A673 (cell line): ENCODE data around the gene ME3. TPM values are rescaled to one million over a fixed set of nuclear protein-coding genes. Genes with fewer than 3 reads are reported as not detected.

Experiments used
- BruUV-seq: library from RNA; stranded (reverse); fragments of 400-500 nt; replicated peaks from 2 replicates; lab custom pipeline; 2021; lab: Mats Ljungman, UMichigan
- CTCF ChIA-PET: fragments of 300-600 bp; sonication (Branson Sonifier 250); formaldehyde crosslinking; loops from one replicate; lab custom pipeline; 2022; ENCODE audit warnings: antibody characterized with exemption; lab: Charles Lee
- POLR2A ChIA-PET: fragments of 300-600 bp; sonication (Branson Sonifier 250); formaldehyde crosslinking; loops from one replicate; lab custom pipeline; 2022; ENCODE audit warnings: antibody characterized with exemption; ENCODE audit not compliant: low non-redundant PET; lab: Charles Lee
- DNase-seq: peaks from one replicate; pipeline ENCODE4 v3.0.0-alpha.2; 2015; ENCODE audit warnings: low spot score
- H3K27ac ChIP-seq: fragments of 200-600 bp; sonication (generic); 2 replicates; pipeline ENCODE4 v1.5.1; 2016; ENCODE audit warnings: mixed run types, low read depth, mild to moderate bottlenecking, mixed read lengths, antibody characterized with exemption, low read length; ENCODE audit not compliant: poor library complexity, severe bottlenecking
- H3K27me3 ChIP-seq: fragments of 200-600 bp; sonication (generic); replicated peaks from 2 replicates; pipeline ENCODE4 v1.6.1; 2017; ENCODE audit warnings: mixed run types, low read depth, mild to moderate bottlenecking, mixed read lengths, antibody characterized with exemption, low read length; ENCODE audit not compliant: insufficient read depth, poor library complexity
- H3K36me3 ChIP-seq: fragments of 200-600 bp; sonication (generic); 2 replicates; pipeline ENCODE4 v1.6.1; 2016; ENCODE audit warnings: mixed run types, mild to moderate bottlenecking, mixed read lengths, antibody characterized with exemption, low read length; ENCODE audit not compliant: insufficient read depth, poor library complexity, severe bottlenecking
- H3K4me1 ChIP-seq: fragments of 200-600 bp; sonication (generic); 2 replicates; pipeline ENCODE4 v1.6.1; 2017; ENCODE audit warnings: mixed run types, mild to moderate bottlenecking, mixed read lengths, antibody characterized with exemption, low read length; ENCODE audit not compliant: insufficient read depth, poor library complexity, severe bottlenecking
- H3K4me3 ChIP-seq: fragments of 200-600 bp; sonication (generic); 2 replicates; pipeline ENCODE4 v1.5.1; 2016; ENCODE audit warnings: low read depth, mixed run types, mild to moderate bottlenecking, mixed read lengths, low read length; ENCODE audit not compliant: poor library complexity, severe bottlenecking
- H3K9me3 ChIP-seq: fragments of 200-600 bp; sonication (generic); 2 replicates; pipeline ENCODE4 v1.6.1; 2016; ENCODE audit warnings: mixed run types, low read depth, mild to moderate bottlenecking, mixed read lengths, antibody characterized with exemption, low read length; ENCODE audit not compliant: poor library complexity, severe bottlenecking
- EZH2 ChIP-seq: fragments of 200-600 bp; sonication (generic); IDR thresholded peaks from 2 replicates; pipeline ENCODE4 v1.6.1; 2017; ENCODE audit warnings: borderline replicate concordance, low read depth, mild to moderate bottlenecking, mixed read lengths, antibody characterized with exemption, low read length; ENCODE audit not compliant: poor library complexity, severe bottlenecking
- intact Hi-C: fragments of 100-400 bp; cut with micrococcal nuclease; formaldehyde crosslinking; loops from one replicate; pipeline ENCODE4 v1.10.0; 2022; ENCODE audit not compliant: unreplicated experiment
- total RNA-seq: library from RNA; stranded (reverse); gene quantifications from 2 replicates; pipeline ENCODE4 v1.2.3, GENCODE V29; 2021
- TF ChIP-seq, protein P1 (sequence below): fragments of 300-800, 200-600 bp; sonication (generic); conservative IDR thresholded peaks from 2 replicates; pipeline ENCODE4 v1.5.1; 2017; ENCODE audit warnings: low read depth, mild to moderate bottlenecking, antibody characterized with exemption, low read length, moderate library complexity, mixed read lengths

ME3 gene
- total RNA-seq, 1 experiment from 2014 or later: 7.6 TPM

DNA sequence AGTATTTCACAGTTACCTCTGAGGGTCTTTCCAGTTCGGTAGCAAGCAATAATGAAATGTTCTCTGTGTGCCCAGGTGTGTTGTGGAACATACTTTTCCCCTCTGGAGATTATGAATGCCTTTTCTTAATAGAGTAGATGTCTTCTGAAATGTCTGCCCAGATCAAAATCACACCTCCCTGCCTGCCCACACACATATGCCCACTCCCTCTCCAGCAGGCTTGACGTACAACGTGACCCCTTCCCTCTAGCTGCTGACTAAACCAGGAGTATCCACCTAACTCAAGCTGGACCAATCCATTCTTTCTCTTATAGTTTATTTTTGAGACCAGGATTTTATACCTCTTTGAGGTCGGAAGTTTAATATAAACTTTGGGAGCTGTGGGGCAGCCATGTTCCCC, 48.7 kb downstream of the ME3 start:
- POLR2A ChIA-PET: no interaction called here
- intact Hi-C loops: no loop called here

DNA sequence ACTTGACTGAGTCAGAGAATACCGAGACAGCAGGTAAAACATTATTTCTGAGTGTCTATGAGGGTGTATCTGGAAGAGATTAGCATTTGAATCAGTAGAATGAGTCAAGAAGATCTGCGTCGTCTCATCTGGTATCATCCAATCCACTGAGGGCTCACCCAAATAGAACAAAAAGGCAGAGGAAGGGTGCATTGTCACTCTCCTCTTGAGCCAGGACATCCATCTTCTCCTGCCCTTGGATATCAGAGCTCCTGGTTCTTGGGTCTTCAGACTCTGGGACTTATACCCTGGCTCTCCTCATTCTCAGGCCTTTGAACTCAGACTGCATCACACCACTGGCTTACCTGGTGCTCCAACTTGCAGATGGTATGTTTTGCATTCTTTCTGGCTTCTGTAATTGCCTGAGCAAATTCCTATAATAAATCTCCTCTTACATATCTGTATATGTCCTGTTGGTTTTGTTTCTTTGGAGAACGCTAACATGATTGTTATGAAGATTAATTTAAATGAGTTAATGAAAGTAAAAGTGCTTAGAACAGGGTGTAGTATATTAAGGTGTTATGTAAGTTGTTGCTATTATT, 49.3 kb downstream of the ME3 start:
- no peaks in the 10 kb centered on the region for H3K36me3 ChIP-seq
- intact Hi-C loops: no loop called here
- H3K9me3 ChIP-seq: no peaks in the 10 kb centered on the region
- no peak overlapping the region for H3K27ac ChIP-seq
- CTCF ChIA-PET: interaction anchor here (1.9 kb wide), 1 partner anchor 15 kb away, joined by 4 read pairs; no protein-coding TSS in a partner anchor
- no peaks in the 10 kb centered on the region for H3K27me3 ChIP-seq
- no peak for DNase-seq
- POLR2A ChIA-PET: no interaction called here
- H3K4me1 ChIP-seq: no peaks in the 10 kb centered on the region
- BruUV-seq: no TSS peak
- no peak for TF ChIP-seq EZH2
- TF ChIP-seq, protein P1, sequence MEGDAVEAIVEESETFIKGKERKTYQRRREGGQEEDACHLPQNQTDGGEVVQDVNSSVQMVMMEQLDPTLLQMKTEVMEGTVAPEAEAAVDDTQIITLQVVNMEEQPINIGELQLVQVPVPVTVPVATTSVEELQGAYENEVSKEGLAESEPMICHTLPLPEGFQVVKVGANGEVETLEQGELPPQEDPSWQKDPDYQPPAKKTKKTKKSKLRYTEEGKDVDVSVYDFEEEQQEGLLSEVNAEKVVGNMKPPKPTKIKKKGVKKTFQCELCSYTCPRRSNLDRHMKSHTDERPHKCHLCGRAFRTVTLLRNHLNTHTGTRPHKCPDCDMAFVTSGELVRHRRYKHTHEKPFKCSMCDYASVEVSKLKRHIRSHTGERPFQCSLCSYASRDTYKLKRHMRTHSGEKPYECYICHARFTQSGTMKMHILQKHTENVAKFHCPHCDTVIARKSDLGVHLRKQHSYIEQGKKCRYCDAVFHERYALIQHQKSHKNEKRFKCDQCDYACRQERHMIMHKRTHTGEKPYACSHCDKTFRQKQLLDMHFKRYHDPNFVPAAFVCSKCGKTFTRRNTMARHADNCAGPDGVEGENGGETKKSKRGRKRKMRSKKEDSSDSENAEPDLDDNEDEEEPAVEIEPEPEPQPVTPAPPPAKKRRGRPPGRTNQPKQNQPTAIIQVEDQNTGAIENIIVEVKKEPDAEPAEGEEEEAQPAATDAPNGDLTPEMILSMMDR: no peak
- H3K4me3 ChIP-seq: no peak overlapping the region

More for the DNA sequence above, 48.7 kb downstream of the ME3 start:
- Histone ChIP-seq H3K9me3 (no peaks in the 10 kb centered on the region), H3K4me1 (no peaks in the 10 kb centered on the region), H3K36me3 (no peaks in the 10 kb centered on the region), H3K27me3 (no peaks in the 10 kb centered on the region), H3K27ac (no peak overlapping the region), H3K4me3 (no peak overlapping the region)
- BruUV-seq: no TSS peak
- CTCF ChIA-PET: interaction anchor here (1.9 kb wide), 1 partner anchor 16 kb away, joined by 4 read pairs; no protein-coding TSS in a partner anchor
- no peak for DNase-seq
- TF ChIP-seq EZH2: no peak
- TF ChIP-seq, protein P1: no peak

DNA sequence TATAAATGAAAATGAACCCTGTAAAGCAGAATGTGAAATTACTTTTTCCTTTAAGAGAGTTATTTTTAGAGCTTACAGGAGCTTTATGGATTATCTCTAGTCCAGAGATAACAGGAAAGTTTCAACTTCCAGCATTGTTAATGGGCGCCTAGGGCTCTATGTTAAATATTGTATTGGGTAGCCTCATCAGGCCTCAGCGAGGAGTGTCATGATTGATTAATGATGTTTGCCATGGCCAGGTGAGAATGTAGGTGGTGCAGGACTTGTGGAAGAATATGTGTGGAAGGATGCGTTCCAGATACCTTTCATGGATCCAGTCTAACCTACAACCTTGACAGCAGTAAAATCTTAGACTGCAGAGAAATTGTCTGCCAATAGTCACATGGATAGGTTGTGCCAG, 50.6 kb downstream of the ME3 start:
- H3K4me3 ChIP-seq: no peak overlapping the region
- H3K9me3 ChIP-seq: no peaks in the 10 kb centered on the region
- intact Hi-C loops: no loop called here
- no peak for DNase-seq
- ChIA-PET CTCF (no interaction called here), POLR2A (no interaction called here)
- no peaks in the 10 kb centered on the region for H3K36me3 ChIP-seq
- H3K27ac ChIP-seq: no peak overlapping the region
- H3K27me3 ChIP-seq: no peaks in the 10 kb centered on the region
- no TSS peak for BruUV-seq
- H3K4me1 ChIP-seq: no peaks in the 10 kb centered on the region
- TF ChIP-seq EZH2: no peak
- TF ChIP-seq, protein P1: no peak
